ENCODE measurements around the gene ACOT7.

ACOT7 gene

DNA sequence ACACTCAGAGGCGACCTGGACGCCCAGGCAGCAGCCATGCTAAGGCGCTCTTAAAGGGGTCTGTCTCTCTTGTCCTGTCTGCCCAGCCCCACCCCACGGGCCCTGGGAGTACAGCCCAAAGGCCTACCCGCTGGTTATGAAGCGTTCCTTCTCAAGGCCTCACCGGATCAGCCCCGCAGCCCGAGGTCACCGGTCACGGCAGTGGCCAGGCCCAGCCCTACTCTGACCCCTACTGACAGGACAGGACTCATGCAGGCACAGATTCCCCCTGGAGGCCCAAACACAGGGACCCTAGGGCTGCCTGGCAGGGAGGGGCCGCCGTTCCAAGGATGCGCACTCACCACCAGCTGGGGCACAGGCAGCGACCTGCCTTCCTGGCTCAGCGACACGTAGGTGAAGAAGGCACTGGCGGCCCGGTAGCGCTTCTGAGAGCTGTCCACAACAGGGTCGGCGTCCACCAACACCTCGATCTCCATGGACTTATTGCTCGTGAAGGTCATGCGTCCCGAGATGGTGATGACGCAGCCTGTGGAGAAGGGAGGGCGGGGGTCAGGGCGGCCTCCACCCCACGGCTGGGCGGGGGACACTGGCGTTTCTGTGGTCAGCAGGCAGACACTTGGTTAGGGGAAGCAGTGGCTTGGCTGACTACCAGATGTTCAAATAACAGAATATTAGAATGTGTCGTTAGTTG is 112.7 kb downstream of the ACOT7 start:
- no peak for DNase-seq

DNA sequence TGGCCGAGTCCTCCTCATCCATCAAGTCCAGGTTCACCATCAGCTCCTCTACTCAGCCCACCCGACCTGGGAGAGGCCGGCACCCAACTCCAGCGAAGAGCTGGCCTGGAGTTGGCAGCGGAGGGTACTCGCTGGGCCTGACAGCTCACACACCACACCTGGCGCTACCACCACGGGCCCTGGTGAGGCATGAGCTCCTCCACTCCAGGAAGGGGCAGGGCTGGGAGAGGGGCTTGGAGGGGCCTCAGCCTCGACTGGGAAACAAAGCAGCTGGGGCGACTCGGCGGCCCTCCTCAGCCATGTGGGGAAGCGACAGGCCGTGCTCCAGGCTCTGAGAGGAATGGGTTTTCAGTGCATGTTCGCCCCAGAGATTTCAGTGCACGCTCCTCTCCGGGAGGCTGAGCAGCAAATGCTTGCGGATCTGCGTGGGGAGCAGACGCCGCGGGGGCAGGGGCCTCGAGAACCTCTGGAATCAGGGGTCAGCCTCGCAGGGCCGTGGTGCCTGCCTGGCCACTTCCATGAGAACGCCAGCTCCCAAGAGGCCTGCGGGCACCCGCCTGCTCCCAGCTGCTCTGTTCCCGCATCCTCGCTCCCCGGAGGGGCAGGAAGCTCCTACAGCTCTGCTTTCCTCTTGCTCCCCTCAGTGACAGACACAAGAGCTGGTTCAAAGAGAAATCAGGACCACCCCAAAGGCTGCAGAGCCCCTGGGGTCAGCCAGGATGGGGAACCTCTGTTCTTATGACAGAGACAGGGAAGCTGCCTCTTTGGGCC is 113.8 kb downstream of the ACOT7 start:
- DNase-seq: no peak

DNA sequence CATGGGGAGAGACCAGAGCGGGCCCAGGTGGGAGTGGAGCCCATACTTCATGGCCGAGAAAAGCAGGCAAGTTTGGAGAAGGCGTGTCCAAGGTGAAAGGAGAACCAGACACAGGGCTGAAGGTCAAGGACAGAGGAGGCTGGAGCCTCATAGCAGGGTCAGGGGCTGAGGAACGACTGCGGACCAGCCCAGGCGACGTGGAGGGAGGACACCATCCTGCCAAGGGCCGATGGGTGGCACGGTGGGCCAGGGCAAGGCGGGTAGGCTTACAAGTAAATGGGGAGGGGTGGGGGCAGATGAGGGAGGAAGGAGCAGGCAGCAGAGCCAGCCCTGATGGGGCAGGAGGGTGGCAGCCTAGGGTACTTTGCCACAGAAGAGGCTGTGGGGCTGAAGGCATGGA is 114.5 kb downstream of the ACOT7 start:
- DNase-seq: no peak

DNA sequence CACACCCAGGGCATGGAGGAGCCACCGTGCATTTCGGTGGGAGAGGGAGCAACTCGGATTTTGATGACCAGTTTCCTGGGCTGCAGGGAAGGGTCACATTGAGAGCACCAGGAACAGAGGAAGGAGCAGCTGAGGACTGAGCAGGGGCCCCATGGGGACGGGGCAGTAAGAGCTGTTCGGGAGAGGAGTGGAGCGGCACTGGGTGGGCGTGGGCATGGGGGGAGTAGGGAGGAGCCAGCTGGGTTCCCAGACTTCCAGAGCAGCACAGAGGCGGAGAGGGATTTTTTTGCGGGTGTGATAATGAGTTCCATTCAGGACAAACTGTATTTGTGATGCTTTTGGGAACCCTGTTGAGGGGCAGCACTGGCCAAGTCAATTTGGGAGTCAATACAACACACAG is 115.3 kb downstream of the ACOT7 start:
- no peak for DNase-seq

DNA sequence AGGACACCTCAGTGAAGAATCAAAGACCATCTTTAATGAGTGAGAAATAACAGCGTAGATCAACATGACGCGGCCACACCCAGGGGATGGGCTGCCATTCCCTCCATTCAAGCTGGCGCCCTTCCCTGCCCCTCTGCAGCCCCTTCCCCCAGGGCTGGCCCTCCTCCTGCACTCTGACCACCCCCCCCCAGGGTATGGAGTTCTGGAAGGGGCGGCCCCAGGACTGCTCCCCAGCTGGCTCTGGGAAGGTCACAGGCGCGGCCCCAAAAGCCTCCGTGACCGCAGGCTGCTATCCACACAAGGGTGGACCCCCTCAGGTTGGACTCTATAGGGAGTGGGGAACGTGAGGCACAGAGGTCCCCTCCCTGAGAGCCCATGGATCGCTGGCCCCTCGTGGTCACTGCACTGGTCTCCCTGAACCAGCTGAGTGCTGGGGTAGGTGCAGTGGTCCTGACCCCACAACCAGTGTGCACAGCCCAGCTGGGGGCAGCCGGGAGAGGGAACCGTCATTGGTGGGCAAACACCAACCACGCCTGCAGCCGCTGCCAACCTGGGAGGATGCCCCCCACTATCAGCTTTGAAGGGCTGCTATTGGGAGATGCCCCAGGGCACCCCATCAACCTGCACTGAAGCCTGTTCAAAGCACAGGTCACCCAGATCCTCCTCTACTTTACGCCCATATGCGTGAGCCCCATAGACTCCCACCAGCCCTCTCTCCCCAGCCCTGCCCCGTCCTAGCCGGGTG is 116.6 kb downstream of the ACOT7 start:
- DNase-seq: no peak

DNA sequence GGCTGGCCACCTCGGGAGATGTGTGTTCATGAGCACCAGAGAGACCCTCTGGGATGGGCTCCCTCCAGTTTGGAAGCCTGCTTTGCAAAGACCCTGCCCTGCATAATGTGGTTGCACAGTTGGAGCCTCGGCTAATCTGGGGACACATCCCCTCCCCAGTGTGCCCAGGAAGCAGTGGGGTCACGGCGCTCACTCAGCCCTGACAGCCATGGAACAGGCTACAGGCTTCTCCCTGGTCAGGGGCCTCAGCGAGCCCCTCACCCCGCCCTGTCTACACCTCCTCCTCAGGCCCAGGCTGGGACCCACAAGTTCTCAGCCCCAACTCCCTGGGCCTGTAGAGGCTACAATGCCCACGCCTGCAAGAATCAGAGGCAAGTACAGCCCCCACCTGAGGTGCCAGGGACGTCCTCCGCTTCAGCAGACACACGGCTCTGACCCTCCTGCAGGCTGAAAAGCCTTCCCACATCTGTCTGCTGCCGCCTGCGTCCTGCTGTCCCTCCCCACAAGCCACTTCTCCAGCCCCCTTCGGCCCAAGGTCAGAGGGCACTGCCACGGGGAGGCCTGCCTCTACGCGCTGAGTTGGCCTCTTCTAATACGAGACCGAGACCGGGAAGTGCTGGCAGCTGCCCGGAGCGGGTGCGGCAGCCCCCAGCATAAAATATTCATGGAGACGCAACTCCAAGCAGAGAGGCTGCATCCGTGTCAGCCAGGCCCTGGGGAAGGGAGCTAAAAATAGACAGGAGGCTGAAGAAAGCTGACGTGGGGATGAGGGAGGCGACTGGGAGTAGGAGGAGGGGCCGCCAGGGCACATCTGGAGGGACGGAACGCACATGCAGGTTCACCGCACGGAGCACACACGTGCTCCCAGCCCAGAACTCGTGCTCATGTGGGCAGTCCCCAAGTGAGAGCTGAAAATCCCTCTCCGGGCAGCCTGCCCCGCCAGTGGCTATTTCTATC is 117.5 kb downstream of the ACOT7 start:
- DNase-seq: no peak

DNA sequence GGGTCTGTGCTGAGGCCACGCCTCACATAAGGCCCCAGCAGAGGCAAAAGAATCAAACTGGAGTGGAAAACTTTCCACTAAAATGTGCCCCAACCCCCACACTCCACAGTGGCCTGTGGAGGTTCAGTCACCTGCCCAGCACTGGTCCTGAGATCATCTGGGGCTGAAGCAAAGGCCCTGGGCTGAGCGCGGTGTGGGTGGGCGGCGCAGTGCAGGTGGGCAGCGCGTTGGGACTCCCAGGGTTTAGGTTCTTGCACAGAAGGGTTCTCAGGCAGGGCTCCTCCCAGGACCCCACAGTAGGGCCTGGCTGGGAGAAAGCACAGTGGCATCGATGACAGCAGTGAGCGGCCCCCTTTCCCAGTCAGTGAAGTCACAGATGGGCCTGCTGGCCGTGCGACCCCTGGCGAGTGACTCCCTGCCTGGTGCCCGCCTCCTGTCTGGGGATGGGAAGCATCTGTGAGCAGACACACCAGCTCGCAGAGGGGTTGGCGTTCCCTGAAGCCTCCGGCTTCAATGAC is 118.9 kb downstream of the ACOT7 start:
- no peak for DNase-seq

DNA sequence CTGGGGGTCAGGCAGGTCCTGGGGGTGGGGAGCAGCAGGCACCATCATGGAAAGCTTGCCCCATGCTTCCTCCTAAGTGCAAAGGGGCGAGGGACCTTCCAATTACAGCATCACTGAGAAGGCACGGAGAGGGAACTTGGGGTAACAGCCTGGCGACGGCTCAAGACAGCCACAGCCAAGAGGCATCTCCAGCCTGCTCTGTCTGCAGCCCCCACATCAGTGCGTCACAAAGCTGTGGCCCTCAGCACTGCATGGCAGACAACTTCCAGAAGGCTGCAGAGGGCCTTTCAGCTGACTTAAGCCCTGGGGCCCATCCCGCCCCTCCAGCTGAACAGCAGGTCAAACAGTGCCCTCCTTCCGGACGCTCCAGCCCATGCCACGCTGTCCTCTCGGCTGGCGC is 119.5 kb downstream of the ACOT7 start:
- no peak for DNase-seq

DNA sequence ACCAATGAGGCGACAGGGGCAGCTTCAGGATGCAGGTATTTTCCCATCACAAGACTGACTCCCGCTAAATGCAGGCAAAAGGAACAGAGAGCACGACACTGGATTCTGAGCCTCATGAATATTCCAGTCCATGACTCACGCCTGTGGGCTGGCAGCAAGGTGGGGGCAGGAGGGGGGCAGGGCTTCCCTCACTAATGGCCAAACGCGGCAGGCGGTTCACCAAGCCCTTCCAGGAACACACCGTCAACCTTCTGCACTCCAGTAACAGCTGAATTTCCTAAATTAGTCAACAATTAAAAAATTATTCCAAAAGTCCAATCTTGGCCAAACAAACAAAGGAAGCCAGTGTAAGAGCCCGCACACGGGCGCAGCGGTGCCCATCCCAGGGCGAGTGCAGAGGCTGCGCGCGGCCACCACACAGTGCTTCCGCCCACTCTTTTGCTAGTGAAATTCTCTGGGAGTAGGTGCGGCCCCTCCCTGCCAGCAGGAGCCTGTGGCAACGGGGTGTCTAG is 120.1 kb downstream of the ACOT7 start:
- DNase-seq: no peak

DNA sequence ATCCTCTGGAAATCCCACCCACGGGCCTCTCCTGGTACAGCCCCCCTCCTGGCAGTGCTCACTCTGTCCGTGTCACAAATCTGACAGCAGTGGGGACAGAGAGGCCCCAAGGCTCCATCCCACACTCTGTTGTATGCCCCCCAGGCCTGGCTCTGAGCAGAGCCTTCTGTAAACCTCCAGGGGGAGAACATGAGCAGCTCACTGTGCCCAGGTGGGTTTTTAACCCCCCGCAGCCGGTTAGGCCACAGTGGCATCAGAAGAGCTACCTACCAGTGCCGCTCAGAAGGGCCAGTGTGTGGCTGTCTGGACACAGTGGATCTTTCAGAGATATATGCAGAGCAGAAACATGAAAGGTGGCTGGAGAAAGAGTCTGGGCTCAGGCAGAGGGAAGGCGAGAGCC is 120.7 kb downstream of the ACOT7 start:
- DNase-seq: no peak

DNA sequence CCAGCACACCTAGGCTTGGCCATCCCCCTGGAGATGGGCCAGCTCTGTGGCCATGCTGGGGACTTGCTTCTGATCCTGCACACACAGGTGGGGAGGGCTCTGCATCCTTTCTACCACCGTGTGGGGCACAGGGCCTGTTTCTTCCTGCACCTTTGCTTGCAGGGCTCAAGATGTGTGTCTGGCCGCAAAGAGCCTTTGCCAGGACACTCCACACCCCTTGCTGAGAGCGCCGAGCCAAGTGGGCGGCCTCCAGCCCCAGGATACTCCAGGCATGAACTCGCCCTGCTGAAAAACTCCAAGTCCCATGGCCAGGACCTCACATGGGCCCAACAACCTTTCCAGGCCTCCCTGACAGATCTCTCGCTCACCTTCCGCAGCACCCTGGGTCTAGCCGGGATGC is 121.1 kb downstream of the ACOT7 start:
- DNase-seq: no peak

DNA sequence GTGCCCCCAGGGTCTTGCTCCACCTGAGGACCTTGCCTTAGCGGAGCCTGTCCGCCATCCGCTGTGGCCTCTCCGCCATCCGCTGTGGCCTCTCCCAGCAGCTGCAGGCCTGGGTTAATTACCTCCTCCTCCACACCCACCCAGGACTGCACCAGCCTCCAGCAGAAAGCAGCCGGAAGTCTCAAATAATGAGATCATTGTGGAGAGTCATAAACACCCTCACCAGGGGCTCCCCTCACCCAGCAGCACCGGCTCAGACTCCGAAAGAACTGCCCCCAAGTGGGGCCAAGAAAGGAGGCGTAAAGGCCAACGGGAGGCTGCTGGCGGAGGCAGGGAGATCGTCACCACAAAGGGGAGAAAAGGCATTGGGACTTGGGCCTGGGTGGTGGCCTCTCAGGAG is 122.0 kb downstream of the ACOT7 start:
- no peak for DNase-seq

DNA sequence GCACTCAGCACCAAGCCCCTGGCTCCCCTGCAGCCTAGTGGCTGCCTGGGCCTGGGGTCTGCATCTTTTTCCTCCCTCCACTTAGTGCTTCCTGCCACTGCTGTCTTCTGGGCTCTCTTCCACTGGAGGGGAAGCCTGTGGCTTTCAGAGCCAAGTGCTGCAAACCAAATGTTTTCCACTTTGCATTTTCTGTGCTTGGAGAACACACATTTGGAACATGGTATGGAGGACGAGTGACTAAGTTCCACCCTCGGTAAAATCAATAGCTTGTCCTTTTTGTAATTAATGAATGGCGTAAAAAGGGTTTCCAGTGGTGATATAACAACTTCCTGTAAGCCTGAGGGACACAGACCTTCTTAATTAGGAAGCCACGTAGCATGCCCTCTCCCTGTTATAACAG is 122.6 kb downstream of the ACOT7 start:
- no peak for DNase-seq

DNA sequence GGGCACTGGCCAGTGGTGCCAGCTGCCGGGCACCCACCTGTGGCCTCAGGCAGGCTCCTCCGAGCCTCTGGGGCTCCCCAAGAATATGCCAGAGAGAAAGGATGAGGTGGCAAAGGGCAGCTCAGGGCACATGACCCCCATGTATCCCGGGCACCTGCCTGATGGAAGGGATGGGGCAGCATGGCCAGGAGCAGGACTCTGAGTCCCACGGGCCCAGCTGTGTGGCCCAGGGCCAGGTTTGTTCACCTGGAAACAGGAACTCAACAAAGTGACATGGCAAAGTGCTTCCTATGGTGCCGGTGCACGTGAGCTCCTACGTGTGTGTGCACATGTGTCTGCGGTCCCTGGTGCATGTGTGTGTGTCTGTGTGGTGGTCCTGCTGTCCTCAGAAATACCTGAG is 123.2 kb downstream of the ACOT7 start:
- no peak for DNase-seq

DNA sequence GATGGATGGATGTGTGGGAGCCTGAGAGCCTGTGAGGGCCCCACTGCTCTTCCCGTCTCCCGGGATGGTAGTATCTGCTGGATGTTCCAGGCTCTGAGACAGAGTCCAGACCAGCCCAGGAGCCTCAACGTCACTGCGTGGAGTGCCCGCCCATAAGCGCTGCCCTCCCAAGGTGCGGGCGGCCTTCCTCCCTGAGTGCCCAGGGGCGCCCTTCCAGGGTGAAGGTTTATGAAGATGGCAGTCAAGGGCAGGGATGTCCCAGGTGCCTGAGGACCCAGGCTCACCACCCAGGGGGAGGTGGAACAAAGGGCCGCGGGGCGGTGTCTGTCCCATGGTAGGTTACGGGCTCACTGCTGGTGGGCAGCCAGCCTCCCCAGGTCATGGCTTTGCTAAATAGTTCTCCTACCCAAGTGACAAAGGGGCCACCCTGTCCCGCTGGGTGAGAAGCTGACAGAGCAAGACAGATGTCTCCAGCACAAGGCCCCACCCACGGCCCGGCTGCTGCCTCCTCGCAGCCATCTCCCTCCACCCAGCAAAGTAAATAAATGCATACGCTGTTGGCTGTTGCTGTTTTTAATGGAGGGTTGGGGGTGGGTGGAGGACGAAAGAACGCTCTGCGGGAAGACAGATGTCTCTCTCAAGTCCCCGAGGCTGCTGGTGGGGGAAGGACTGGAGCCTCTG is 123.7 kb downstream of the ACOT7 start:
- DNase-seq: no peak

DNA sequence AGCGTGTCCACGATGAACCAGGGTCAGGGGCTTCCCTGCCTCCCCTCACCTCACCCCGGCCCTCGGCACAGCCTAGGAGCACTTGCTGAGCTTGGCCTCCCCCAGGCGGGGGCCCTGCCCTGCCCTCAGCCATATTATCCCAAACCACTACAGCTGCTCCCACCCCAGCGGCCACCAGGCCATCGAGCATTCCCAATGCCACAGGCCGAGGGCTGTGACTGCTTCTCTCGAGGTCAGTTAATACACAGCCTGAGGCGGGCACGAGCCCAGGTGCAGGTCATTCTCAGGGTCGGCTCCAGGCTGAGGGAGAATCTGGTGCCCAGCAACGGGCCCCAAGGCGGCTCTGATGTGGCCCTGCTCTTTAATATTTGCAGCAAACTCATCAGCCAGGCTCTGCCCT is 124.3 kb downstream of the ACOT7 start:
- DNase-seq: no peak

DNA sequence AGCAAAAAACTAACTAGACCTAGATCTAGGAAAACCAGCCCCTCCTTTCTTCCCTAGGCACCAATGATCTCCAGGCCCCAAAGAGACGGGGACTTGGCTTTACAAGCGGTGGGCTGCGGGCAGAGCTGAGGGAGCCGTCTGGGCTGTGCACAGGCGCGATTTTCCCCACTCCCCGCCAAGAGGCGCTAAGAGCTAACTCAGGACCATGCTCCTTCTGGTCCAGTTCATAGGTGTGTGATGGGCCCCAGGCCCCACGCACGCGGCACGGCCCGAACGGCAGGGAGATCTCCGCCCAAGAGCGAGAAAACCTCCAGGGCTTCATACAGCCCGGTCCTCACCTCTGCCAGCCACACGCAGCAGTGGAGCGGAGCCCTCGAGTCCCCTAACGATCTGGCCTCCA is 125.2 kb downstream of the ACOT7 start:
- no peak for DNase-seq

DNA sequence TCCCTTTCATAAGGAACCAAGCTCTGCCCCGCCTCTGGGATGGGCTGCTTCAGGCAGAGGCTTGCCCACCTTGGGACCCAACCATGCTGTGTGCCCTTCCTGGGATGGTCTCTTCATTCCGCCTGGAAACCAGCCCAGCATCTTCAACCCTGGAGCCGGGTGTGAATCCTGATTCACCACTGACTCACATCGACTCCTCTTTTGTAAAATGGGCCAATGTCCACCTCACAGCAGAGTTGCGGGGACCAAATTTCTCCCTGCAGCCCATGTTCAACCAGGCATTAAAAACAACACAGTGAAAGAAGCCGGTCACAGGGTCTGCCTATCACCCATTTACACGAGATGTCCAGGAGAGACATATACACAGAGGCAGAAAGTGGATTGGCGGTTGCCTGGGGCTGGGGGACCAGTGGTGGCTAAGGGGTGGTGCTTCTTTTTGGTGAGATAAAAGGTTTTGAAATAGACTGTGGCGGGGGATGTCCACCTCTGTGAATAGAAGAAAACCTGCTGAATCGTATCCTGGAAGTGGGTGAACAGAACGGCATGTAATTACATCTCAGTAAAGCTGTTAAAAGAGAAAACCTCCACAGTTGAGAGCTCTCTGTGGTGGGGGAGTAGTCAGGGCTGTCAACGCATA is 125.8 kb downstream of the ACOT7 start:
- no peak for DNase-seq

DNA sequence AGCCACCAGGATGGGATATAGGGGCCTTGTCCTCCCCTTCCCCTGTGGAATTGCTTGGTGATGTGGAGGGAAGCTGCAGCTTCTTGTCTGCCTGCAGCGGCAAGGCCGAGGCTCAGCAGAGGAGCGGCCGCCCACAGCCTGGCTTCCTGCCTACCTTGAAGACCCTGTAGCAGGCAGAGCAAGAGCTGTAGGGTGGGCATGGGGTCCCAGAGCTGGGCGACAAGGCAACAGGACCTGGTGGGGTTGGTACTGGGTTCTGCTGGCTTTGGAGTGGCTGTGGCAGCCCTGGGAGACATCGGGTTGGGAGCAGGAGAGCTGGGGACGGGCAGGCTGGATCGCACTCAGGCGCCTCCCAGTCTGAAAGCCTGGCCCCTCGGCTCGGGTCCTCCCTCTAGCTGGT is 126.9 kb downstream of the ACOT7 start:
- no peak for DNase-seq

DNA sequence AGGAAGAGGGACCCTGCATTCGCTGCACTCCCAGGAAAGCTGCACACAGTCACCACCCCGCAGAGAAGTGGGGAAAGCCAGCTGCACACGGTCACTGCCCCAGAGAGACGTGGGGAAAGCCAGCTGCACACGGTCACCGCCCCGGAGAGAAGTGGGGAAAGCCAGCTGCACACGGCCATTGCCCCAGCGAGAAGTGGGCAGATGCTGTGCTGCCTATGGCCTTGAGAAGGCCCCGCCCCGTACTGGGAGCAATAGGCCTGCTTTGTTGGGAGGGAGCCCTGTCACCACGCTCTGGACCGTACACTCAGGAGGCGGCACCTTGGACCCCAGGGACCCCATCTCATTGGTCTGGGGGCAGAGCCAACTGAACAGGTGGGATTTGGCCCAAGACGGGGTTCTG is 128.4 kb downstream of the ACOT7 start:
- DNase-seq: no peak

DNA sequence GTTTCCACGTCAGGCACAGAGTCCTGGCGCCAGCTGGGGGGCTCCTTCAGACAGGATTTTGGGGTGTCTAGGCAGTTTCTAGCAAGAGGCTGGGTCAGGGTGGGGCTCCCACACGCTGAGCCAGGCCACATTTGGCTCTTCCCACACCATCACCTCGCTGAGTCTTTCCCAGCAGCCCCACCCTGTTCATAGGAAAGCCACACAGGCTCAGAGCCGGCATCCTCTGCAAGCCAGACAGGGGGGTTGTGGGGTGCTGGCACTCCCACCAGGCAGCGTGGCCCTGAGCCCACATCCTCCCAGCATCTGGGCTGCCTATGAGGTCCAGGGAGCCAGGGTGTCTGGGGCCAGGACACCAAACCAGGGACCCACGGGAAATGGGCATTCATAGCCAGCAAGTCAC is 129.9 kb downstream of the ACOT7 start:
- DNase-seq: no peak

Measured in bone marrow (tissue), 2 donors.